ENCODE results near the gene INA.
A peak's percentile ranks its signal among the peaks of the same experiment; 100 is the strongest.
"Not testable (repeated sequence)": the region's sequence is repeated elsewhere in the genome, so short reads cannot be mapped to it uniquely, and the experiment has no call there.

The INA gene

GRCh38 chr10:103276896-103277712, at the start of gene INA:
TSS of gene INA (plus strand) at chr10:103277138. CDS start at chr10:103277212, 74 bp downstream.
- no peaks in the 10 kb centered on the region for H3K36me3 ChIP-seq (ENCODE audit: control insufficient read depth, insufficient read depth, low read length)
- H3K4me3 ChIP-seq (ENCODE audit: low read length), result no peak within 1 kb of the TSS
- peaks cover 48% of the 10 kb centered on the region for H3K27me3 ChIP-seq (ENCODE audit: control insufficient read depth, insufficient read depth, low read length)
- H3K9ac ChIP-seq (ENCODE audit: low read length), result no peak within 1 kb of the TSS
- no peaks in the 10 kb centered on the region for H3K9me3 ChIP-seq (ENCODE audit: control insufficient read depth, low read length)
- peaks cover 8% of the 10 kb centered on the region for H3K4me1 ChIP-seq (ENCODE audit: control insufficient read depth, insufficient read depth, low read length)

DNA sequence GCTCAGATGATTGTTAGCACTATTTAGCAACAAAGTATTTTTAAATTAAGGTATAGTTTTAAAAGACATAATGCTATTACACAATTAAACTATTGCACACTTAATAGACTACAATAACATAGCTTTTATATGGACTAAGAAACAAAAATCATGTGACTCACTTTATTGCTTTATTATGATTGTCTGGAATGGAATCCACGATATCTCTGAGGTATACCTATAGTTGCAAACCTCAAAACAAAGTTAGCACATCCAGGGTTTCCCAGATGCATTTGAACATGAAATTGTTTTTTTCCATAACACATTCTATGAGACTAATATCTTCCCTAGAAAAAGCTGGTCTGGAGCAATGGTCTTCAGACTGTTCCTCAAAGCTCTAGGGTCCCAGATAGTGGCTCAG, 49.5 kb upstream of the INA start:
- Histone ChIP-seq H3K36me3 (ENCODE audit: control insufficient read depth, insufficient read depth, low read length) (no peaks in the 10 kb centered on the region), H3K4me1 (ENCODE audit: control insufficient read depth, insufficient read depth, low read length) (peaks cover 24% of the 10 kb centered on the region), H3K27me3 (ENCODE audit: control insufficient read depth, insufficient read depth, low read length) (no peaks in the 10 kb centered on the region), H3K9ac (ENCODE audit: low read length) (no peak overlapping the region), H3K9me3 (ENCODE audit: control insufficient read depth, low read length) (no peaks in the 10 kb centered on the region), H3K4me3 (ENCODE audit: low read length) (no peak overlapping the region)

DNA sequence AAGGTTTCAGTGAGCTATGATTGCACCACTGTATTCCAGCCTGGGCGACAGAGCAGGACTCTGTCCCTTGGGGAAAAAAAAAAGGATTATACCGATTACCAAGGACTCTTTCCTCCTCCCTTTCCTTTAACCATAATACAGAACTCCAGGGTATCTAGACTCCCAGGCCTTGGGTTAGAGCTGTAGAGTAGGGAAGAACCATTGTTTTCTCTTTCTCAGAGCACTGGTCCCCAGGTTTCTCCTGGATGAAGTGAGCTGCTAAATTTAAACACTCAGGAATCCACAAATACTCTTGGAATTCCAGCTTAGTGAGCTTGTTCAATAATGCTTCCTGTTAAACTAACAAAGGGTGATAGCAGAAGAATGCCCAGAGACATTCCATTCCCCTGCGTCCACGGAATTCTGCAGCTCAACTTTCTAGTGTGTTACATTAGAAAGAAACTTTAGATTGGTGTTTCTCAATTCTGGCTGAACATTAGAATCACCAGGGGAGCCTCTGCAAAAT, 45.8 kb upstream of the INA start:
- Histone ChIP-seq H3K9me3 (ENCODE audit: control insufficient read depth, low read length) (no peaks in the 10 kb centered on the region), H3K4me1 (ENCODE audit: control insufficient read depth, insufficient read depth, low read length) (peaks cover 24% of the 10 kb centered on the region), H3K4me3 (ENCODE audit: low read length) (no peak overlapping the region), H3K9ac (ENCODE audit: low read length) (peak overlapping the region; percentile 5), H3K27me3 (ENCODE audit: control insufficient read depth, insufficient read depth, low read length) (no peaks in the 10 kb centered on the region), H3K36me3 (ENCODE audit: control insufficient read depth, insufficient read depth, low read length) (no peaks in the 10 kb centered on the region)

DNA sequence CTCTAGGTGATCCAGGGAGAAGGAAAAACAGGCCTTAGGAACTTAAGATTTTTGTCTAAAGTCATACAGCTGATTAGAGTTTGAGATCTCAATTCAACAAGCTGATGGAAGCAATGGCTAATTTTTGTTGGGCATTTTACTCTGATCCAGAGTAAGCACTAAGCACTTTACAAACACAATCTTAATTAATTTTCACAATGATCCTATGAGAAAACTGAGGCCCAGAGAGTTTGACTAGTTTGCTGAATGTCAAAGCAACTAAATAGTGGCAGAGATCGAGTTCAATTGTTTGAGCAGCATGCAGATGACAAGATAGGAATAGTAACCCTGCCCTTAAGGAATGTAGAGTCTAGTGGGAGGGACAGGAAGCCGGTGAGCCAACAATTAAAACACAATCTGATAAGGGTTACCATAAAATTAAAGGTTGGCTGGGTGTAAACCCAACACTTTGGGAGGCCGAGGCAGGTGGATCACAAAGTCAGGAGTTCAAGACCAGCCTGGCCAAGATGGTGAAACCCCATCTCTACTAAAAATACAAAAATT, 44.7 kb upstream of the INA start:
- H3K4me3 ChIP-seq (ENCODE audit: low read length), result no peak overlapping the region
- H3K36me3 ChIP-seq (ENCODE audit: control insufficient read depth, insufficient read depth, low read length), result no peaks in the 10 kb centered on the region
- H3K27me3 ChIP-seq (ENCODE audit: control insufficient read depth, insufficient read depth, low read length), result no peaks in the 10 kb centered on the region
- no peak overlapping the region for H3K9ac ChIP-seq (ENCODE audit: low read length)
- no peaks in the 10 kb centered on the region for H3K9me3 ChIP-seq (ENCODE audit: control insufficient read depth, low read length)
- H3K4me1 ChIP-seq (ENCODE audit: control insufficient read depth, insufficient read depth, low read length), result peaks cover 24% of the 10 kb centered on the region

DNA sequence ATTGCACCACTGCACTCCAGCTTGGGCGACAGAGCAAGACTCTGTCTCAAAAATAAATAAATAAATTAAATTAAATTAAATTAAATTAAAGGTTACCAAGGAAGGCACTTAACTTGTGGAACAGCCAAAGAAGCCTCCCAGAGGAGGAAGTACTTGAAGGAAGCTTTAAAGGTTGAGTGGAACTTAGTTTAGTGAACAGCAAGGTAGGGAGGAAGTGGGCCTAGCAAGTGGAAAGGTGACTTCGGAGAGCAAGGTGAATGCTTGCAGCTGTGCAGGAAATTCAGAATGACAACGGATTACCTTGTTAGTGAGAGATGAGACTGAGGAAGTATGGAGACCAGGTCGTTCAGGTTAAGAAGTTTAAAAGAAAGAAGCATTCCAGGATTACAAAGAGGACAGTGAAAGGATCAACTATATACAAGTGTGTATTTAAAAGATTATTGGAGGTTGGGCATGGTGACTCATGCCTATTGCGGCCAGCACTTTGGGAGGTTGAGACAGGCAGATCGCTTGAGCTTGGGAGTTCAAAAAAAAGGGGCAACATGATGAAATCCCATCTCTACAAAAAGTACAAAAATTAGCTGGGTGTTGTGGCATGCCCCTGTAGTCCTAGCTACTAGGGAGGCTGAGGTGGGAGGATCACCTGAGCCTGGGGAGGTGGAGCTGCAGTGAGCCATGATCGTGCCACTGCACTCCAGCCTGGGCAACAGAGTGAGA, 44.0 kb upstream of the INA start:
- Histone ChIP-seq H3K36me3 (ENCODE audit: control insufficient read depth, insufficient read depth, low read length) (no peaks in the 10 kb centered on the region), H3K9me3 (ENCODE audit: control insufficient read depth, low read length) (no peaks in the 10 kb centered on the region), H3K9ac (ENCODE audit: low read length) (no peak overlapping the region), H3K27me3 (ENCODE audit: control insufficient read depth, insufficient read depth, low read length) (no peaks in the 10 kb centered on the region), H3K4me3 (ENCODE audit: low read length) (no peak overlapping the region), H3K4me1 (ENCODE audit: control insufficient read depth, insufficient read depth, low read length) (peaks cover 24% of the 10 kb centered on the region)

DNA sequence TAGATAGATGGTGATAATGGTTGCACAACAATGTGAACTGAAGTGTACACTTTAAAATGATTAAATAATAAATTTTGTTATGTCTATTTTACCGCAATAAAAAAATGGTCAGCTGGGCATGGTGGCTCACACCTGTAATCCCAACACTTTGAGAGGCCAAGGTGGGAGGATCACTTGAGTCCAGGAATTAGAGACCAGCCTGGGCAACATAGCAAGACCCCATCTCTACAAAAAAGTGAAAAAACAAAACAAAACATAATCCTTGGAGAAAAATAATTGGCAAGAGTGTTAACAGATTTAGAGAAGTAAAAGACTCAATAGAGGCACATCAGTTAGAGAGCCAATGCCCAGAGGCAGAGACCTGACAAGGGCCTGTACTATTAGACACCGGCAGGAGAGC, 41.2 kb upstream of the INA start:
- peaks cover 34% of the 10 kb centered on the region for H3K4me1 ChIP-seq (ENCODE audit: control insufficient read depth, insufficient read depth, low read length)
- no peaks in the 10 kb centered on the region for H3K36me3 ChIP-seq (ENCODE audit: control insufficient read depth, insufficient read depth, low read length)
- H3K4me3 ChIP-seq (ENCODE audit: low read length), result no peak overlapping the region
- no peak overlapping the region for H3K9ac ChIP-seq (ENCODE audit: low read length)
- H3K9me3 ChIP-seq (ENCODE audit: control insufficient read depth, low read length), result no peaks in the 10 kb centered on the region
- H3K27me3 ChIP-seq (ENCODE audit: control insufficient read depth, insufficient read depth, low read length), result no peaks in the 10 kb centered on the region

DNA sequence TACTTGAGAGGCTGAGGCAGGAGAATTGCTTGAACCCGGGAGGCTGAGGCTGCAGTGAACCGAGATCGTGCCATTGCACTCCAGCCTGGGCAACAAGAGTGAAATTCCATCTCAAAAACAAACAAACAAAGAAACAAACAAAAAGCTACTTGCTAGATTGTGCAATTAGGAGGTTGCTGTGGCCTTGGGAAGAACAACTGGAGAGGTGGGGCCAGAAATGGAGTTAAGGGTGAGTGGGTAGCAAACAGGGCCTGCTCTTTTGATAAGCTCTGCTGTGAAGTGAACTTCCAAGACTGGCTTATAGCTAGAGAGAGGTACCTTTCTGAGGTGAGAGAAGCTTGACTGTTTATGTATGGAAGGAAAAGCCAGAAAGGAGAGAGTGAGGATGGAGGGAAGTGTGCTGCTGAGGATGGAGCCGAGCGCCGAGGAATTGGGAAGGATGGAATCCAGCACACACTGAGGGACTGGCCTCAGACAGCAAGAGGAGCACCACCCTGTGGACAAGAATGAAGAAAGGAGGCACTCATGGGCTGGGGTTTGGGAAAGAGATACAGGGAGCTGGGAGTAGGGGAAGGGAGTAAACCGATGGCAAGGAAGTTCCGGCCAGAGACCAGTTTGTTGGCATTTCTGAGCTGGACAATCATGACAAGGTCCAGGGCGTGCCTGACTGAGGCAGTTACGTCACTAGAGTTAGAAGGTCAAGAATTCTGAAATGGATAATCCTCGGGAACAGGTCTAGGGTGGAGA, 38.3 kb upstream of the INA start:
- no peak overlapping the region for H3K4me3 ChIP-seq (ENCODE audit: low read length)
- no peaks in the 10 kb centered on the region for H3K9me3 ChIP-seq (ENCODE audit: control insufficient read depth, low read length)
- H3K4me1 ChIP-seq (ENCODE audit: control insufficient read depth, insufficient read depth, low read length), result peaks cover 45% of the 10 kb centered on the region
- no peaks in the 10 kb centered on the region for H3K36me3 ChIP-seq (ENCODE audit: control insufficient read depth, insufficient read depth, low read length)
- peak overlapping the region; percentile 39 for H3K9ac ChIP-seq (ENCODE audit: low read length)
- no peaks in the 10 kb centered on the region for H3K27me3 ChIP-seq (ENCODE audit: control insufficient read depth, insufficient read depth, low read length)

DNA sequence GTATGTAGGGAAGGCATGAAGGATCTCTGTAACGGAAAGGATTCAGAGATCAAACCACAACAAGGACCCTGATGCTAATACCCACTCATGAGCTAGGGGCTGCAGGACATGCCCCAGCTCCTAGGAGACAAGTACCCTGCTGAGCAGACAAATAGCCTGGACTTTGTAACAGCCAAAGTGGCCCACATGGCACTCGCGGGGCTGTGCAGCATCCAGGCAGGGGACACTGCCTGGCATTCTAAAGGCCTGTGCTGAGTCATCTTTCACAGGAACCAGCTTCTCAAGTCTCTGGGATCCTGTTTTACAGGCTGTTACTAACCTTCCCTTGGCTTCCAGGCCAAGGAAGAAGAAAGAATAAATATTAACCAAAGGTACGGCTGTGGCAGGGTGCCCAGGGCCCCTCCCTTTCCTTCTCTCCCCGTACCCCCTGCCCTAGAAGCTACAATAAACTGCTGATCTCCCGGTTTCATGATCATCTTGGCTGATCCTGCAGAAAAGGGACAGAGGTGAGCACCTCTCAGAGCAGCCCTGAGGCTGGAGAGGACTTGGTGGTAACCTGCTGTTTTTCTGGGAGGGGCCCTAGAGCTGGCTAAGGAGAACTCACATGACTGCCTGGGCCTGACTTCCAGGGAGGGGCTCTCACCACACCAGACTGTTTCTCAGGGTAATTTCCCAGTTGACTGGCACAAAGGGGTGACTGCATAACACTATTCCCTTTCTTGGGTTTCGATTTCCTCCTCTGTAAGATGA, 35.5 kb upstream of the INA start:
- Histone ChIP-seq H3K4me3 (ENCODE audit: low read length) (no peak overlapping the region), H3K9ac (ENCODE audit: low read length) (peak overlapping the region; percentile 72), H3K36me3 (ENCODE audit: control insufficient read depth, insufficient read depth, low read length) (no peaks in the 10 kb centered on the region), H3K27me3 (ENCODE audit: control insufficient read depth, insufficient read depth, low read length) (no peaks in the 10 kb centered on the region), H3K4me1 (ENCODE audit: control insufficient read depth, insufficient read depth, low read length) (peaks cover 51% of the 10 kb centered on the region), H3K9me3 (ENCODE audit: control insufficient read depth, low read length) (no peaks in the 10 kb centered on the region)

DNA sequence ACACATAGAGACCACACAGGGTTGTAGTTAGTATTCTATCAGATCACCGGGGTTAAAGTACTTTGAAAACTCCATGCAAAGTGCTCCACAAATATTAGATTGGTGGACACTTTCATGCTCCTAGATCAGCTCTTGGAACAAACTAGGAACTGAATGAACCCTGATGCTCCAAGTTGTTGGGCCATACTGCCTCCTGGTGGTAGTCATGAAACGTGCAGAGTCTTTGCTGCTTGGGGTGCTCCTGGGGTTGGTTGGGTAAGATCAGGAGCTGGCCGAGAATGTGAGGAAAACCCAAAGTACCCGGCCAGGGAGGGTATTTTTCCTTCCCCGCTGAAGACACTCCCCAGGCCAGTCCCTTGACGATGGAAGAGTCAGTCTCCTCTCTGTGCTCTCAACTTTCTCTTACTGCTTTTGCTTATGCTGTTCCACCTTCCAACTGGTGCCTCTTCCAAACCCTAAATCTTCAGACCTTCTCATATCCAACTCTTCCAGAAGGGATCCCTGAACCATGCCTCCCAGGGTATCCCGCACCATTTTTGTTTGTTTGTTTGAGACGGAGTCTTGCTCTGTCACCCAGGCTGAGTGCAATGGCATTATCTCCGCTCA, 32.2 kb upstream of the INA start:
- no peaks in the 10 kb centered on the region for H3K27me3 ChIP-seq (ENCODE audit: control insufficient read depth, insufficient read depth, low read length)
- no peak overlapping the region for H3K9ac ChIP-seq (ENCODE audit: low read length)
- H3K36me3 ChIP-seq (ENCODE audit: control insufficient read depth, insufficient read depth, low read length), result no peaks in the 10 kb centered on the region

GRCh38 chr10:103245587-103245986, 31.4 kb upstream of the INA start, which contains the start of gene RPEL1:
TSS of gene RPEL1 (plus strand) at chr10:103245887. CDS start at chr10:103245997, 110 bp downstream.
- not testable (repeated sequence) for H3K9me3 ChIP-seq (ENCODE audit: control insufficient read depth, low read length); H3K4me3 ChIP-seq (ENCODE audit: low read length); H3K27me3 ChIP-seq (ENCODE audit: control insufficient read depth, insufficient read depth, low read length); H3K9ac ChIP-seq (ENCODE audit: low read length); H3K36me3 ChIP-seq (ENCODE audit: control insufficient read depth, insufficient read depth, low read length)
- H3K4me1 ChIP-seq (ENCODE audit: control insufficient read depth, insufficient read depth, low read length), result peaks cover 27% of the 10 kb centered on the region

More for the DNA sequence above, 32.2 kb upstream of the INA start:
- H3K4me3 ChIP-seq (ENCODE audit: low read length), result no peak overlapping the region
- peaks cover 35% of the 10 kb centered on the region for H3K4me1 ChIP-seq (ENCODE audit: control insufficient read depth, insufficient read depth, low read length)
- H3K9me3 ChIP-seq (ENCODE audit: control insufficient read depth, low read length), result no peaks in the 10 kb centered on the region

DNA sequence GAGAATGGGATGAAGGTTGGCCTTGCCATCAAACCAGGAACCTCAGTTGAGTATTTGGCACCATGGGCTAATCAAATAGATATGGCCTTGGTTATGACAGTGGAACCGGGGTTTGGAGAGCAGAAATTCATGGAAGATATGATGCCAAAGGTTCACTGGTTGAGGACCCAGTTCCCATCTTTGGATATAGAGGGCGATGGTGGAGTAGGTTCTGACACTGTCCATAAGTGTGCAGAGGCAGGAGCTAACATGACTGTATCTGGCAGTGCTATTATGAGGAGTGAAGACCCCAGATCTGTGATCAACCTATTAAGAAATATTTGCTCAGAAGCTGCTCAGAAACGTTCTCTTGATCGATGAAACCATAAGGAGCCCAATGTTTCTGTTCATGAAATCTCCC, 30.6 kb upstream of the INA start:
- Histone ChIP-seq H3K4me3 (ENCODE audit: low read length) (no peak overlapping the region), H3K4me1 (ENCODE audit: control insufficient read depth, insufficient read depth, low read length) (peaks cover 20% of the 10 kb centered on the region), H3K9ac (ENCODE audit: low read length) (no peak overlapping the region), H3K9me3 (ENCODE audit: control insufficient read depth, low read length) (no peaks in the 10 kb centered on the region), H3K36me3 (ENCODE audit: control insufficient read depth, insufficient read depth, low read length) (no peaks in the 10 kb centered on the region), H3K27me3 (ENCODE audit: control insufficient read depth, insufficient read depth, low read length) (no peaks in the 10 kb centered on the region)
